Sigmoid colon (tissue), 7 donors: ENCODE measurements around the gene GCNT2. TPM values are rescaled to one million over a fixed set of nuclear protein-coding genes. Genes with fewer than 3 reads are reported as not detected.
A peak's percentile ranks its signal among the peaks of the same experiment; 100 is the strongest.

Experiments
- DNase-seq: peaks from one replicate; pipeline ENCODE4 v3.0.0-alpha.2; 2019
- H3K27ac ChIP-seq, 4 donors: fragments of 200-600 bp; sonication (generic); one replicate each; pipeline ENCODE4 v1.5.1; 2016 to 2019; ENCODE audit warnings: mild to moderate bottlenecking in 1 of 4
- H3K27me3 ChIP-seq, 3 donors: fragments of 200-600 bp; sonication (generic); one replicate each; pipeline ENCODE4 v1.5.1; 2019; ENCODE audit warnings: mild to moderate bottlenecking in 1 of 3
- H3K36me3 ChIP-seq, 4 donors: fragments of 200-600 bp; sonication (generic); one replicate each; pipeline ENCODE4 v1.5.1; 2016 to 2019
- H3K4me1 ChIP-seq, 4 donors: fragments of 200-600 bp; sonication (generic); one replicate each; pipeline ENCODE4 v1.5.1; 2017 to 2019
- H3K4me3 ChIP-seq, 4 donors: fragments of 200-600 bp; sonication (generic); one replicate each; pipeline ENCODE4 v1.5.1; 2017 to 2019; ENCODE audit warnings: mild to moderate bottlenecking in 2 of 4, moderate library complexity in 1 of 4
- H3K9me3 ChIP-seq, 4 donors: fragments of 200-600 bp in 3 of 4; sonication (generic) in 3 of 4; one replicate each; pipeline versions ENCODE4 v1.5.1 to v1.6.1; 2013 to 2019
- CTCF ChIP-seq, 4 experiments: fragments of 450-650 bp in 3 of 4; fragments of 200-600 bp in 1 of 4; IDR thresholded peaks; one replicate each; pipeline ENCODE4 v1.5.1; 2016 to 2019; ENCODE audit warnings: antibody characterized with exemption in 4 of 4, mild to moderate bottlenecking in 3 of 4, moderate library complexity in 2 of 4
- EP300 ChIP-seq, 4 donors: sonication (generic); formaldehyde crosslinking; IDR thresholded peaks; one replicate each; pipeline ENCODE4 v1.6.1; 2017; ENCODE audit warnings: antibody characterized with exemption in 4 of 4
- POLR2A ChIP-seq, 2 donors: fragments of 450-650 bp; IDR thresholded peaks; one replicate each; pipeline ENCODE4 v1.6.1; 2016; ENCODE audit warnings: antibody characterized with exemption in 2 of 2, mild to moderate bottlenecking in 2 of 2, moderate library complexity in 2 of 2
- POLR2AphosphoS5 ChIP-seq, 4 donors: sonication (generic); formaldehyde crosslinking; IDR thresholded peaks; one replicate each; pipeline ENCODE4 v1.6.1; 2017; ENCODE audit warnings: antibody characterized with exemption in 4 of 4
- WGBS, 2 donors: extraction: QIAGEN DNeasy Blood & Tissue Kit; methylation state at CpG; one replicate each; pipeline ENCODE4 v1.1.7; 2013; 5-methylcytosine and 5-hydroxymethylcytosine counted together
- intact Hi-C: fragments of 100-400 bp; cut with DNase I; formaldehyde crosslinking; loops from one replicate; pipeline ENCODE4 v1.15.1; 2023
- polyA plus RNA-seq, 3 donors: library from polyadenylated mRNA; stranded (reverse); fragments of 200-250 nt; gene quantifications; one replicate each; pipeline ENCODE4 v1.2.3, GENCODE V29; 2013
- total RNA-seq, 4 donors: library from RNA; depleted of rRNA; stranded (reverse); fragments of >200 nt; gene quantifications; one replicate each; pipeline ENCODE4 v1.1.0, GENCODE V29; 2016
- donor health status: healthy with polysubstance abuse.
- donor health status: Bipolar disorder and iron deficiency.
- donor health status: healthy.

GCNT2 gene
- total RNA-seq (10 to 100 TPM; 13.2 to 26.9 (median 15.9) TPM), polyA plus RNA-seq (1 to 10 TPM; 2.4 to 5.3 (median 4.6) TPM)

- intact Hi-C loops: no loop called here
- DNase-seq: no peak
- Histone ChIP-seq H3K9me3 (no peaks in the 10 kb centered on the region), H3K27ac (peak within 1 kb of the TSS; percentile 60 to 76 (median 72)), H3K4me3 (peak within 1 kb of the TSS; percentile 6 to 36 (median 23)), H3K4me1 (peaks cover 0 to 16% (median 9%) of the 10 kb centered on the region in 4 donors), H3K27me3 (no peaks in the 10 kb centered on the region), H3K36me3 (no peaks in the 10 kb centered on the region)
- TF ChIP-seq POLR2A (IDR thresholded peaks at IDR 0.05) (no peak), POLR2AphosphoS5 (IDR thresholded peaks at IDR 0.05) (peak in 1 of 4 donors; percentile 27)
- 24 to 28% methylated on average over 12 of the region's 12 CpGs for WGBS, 2 donors
Measured at GRCh38 chr6:10521104-10521808, at the start of gene GCNT2. GCNT2 (plus strand) TSS chr6:10521351; CDS start chr6:10528912, 7,561 bp downstream.

GRCh38 chr6:10472634-10473033 is 48.5 kb upstream of the GCNT2 start:
- DNase-seq: no peak
- Histone ChIP-seq H3K4me3 (no peak overlapping the region), H3K36me3 (no peaks in the 10 kb centered on the region), H3K27me3 (no peaks in the 10 kb centered on the region), H3K9me3 (peaks cover 0 to 2% (median 0%) of the 10 kb centered on the region in 4 donors), H3K4me1 (no peaks in the 10 kb centered on the region), H3K27ac (no peak overlapping the region)
- TF ChIP-seq POLR2AphosphoS5 (IDR thresholded peaks at IDR 0.05) (no peak), EP300 (IDR thresholded peaks at IDR 0.05) (no peak), POLR2A (IDR thresholded peaks at IDR 0.05) (no peak), CTCF (IDR thresholded peaks at IDR 0.05) (no peak)
- intact Hi-C loops: no loop called here
- 80 to 91% methylated on average over 3 of the region's 3 CpGs for WGBS, 2 donors

GRCh38 chr6:10478187-10479040 is 42.7 kb upstream of the GCNT2 start:
- WGBS, 2 donors: 53 to 60% methylated on average over 10 of the region's 10 CpGs
- no peak overlapping the region for H3K4me3 ChIP-seq
- H3K27ac ChIP-seq: no peak overlapping the region
- TF ChIP-seq POLR2A (IDR thresholded peaks at IDR 0.05): no peak
- no peak for TF ChIP-seq EP300 (IDR thresholded peaks at IDR 0.05)
- peak in 3 of 4 experiments; percentile 39 to 56 (median 46) for TF ChIP-seq CTCF (IDR thresholded peaks at IDR 0.05)
- no peak for TF ChIP-seq POLR2AphosphoS5 (IDR thresholded peaks at IDR 0.05)
- no peak for DNase-seq
- no peaks in the 10 kb centered on the region for H3K9me3 ChIP-seq
- intact Hi-C loops: no loop called here
- H3K4me1 ChIP-seq: no peaks in the 10 kb centered on the region
- no peaks in the 10 kb centered on the region for H3K36me3 ChIP-seq
- no peaks in the 10 kb centered on the region for H3K27me3 ChIP-seq

- Histone ChIP-seq H3K4me3 (no peak overlapping the region), H3K27ac (no peak overlapping the region), H3K36me3 (no peaks in the 10 kb centered on the region), H3K27me3 (no peaks in the 10 kb centered on the region), H3K9me3 (no peaks in the 10 kb centered on the region), H3K4me1 (no peaks in the 10 kb centered on the region)
- intact Hi-C loops: no loop called here
- WGBS, 2 donors: 72 to 84% methylated on average over 7 of the region's 7 CpGs
- DNase-seq: no peak
- no peak for TF ChIP-seq POLR2AphosphoS5 (IDR thresholded peaks at IDR 0.05)
- no peak for TF ChIP-seq CTCF (IDR thresholded peaks at IDR 0.05)
- no peak for TF ChIP-seq POLR2A (IDR thresholded peaks at IDR 0.05)
- TF ChIP-seq EP300 (IDR thresholded peaks at IDR 0.05): no peak
Measured at GRCh38 chr6:10479939-10480700, 41.0 kb upstream of the GCNT2 start.
